ENCODE measurements around the gene HTRA3.

DNA sequence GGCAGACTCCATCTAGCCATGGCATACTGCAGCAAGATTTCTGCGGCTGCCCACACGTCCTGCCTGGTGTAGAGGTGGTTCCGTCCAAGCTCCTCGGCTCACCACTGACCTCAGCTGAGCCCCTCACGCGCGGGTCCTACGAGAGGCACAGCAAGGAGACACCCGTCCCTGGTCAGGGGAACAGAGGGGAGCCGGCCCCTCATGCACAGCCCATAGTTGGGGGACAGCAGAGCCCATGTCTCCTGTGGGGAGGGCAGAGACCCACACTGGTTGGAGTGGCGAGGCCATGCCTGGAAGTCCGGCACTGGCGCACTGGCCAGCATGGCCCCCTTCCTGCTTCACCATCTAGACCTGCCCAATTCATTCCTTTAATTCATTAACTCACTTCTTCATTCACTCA, 80.8 kb downstream of the HTRA3 start:
- TF ChIP-seq, protein P1, sequence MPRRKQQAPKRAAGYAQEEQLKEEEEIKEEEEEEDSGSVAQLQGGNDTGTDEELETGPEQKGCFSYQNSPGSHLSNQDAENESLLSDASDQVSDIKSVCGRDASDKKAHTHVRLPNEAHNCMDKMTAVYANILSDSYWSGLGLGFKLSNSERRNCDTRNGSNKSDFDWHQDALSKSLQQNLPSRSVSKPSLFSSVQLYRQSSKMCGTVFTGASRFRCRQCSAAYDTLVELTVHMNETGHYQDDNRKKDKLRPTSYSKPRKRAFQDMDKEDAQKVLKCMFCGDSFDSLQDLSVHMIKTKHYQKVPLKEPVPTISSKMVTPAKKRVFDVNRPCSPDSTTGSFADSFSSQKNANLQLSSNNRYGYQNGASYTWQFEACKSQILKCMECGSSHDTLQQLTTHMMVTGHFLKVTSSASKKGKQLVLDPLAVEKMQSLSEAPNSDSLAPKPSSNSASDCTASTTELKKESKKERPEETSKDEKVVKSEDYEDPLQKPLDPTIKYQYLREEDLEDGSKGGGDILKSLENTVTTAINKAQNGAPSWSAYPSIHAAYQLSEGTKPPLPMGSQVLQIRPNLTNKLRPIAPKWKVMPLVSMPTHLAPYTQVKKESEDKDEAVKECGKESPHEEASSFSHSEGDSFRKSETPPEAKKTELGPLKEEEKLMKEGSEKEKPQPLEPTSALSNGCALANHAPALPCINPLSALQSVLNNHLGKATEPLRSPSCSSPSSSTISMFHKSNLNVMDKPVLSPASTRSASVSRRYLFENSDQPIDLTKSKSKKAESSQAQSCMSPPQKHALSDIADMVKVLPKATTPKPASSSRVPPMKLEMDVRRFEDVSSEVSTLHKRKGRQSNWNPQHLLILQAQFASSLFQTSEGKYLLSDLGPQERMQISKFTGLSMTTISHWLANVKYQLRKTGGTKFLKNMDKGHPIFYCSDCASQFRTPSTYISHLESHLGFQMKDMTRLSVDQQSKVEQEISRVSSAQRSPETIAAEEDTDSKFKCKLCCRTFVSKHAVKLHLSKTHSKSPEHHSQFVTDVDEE (CRISPR knock-in tag; IDR thresholded peaks at IDR 0.05): no peak
- TF ChIP-seq ZFP3 (CRISPR knock-in tag; IDR thresholded peaks at IDR 0.05): no peak

Data from SK-N-SH treated with all-trans-retinoic acid at 6 μM for 48 hours (cell line).